SK-N-MC (cell line): Measurements from ENCODE around the gene RAB19.

ENCODE experiments used
- EZH2 ChIP-seq: fragments of 200-600 bp; sonication (generic); IDR thresholded peaks from one replicate; pipeline ENCODE4 v1.6.1; 2017; ENCODE audit warnings: antibody characterized with exemption
- POLR2AphosphoS5 ChIP-seq: IDR thresholded peaks from 2 replicates; pipeline ENCODE4 v1.6.1; 2012; ENCODE audit warnings: mild to moderate bottlenecking, low read depth, low read length, borderline replicate concordance

DNA sequence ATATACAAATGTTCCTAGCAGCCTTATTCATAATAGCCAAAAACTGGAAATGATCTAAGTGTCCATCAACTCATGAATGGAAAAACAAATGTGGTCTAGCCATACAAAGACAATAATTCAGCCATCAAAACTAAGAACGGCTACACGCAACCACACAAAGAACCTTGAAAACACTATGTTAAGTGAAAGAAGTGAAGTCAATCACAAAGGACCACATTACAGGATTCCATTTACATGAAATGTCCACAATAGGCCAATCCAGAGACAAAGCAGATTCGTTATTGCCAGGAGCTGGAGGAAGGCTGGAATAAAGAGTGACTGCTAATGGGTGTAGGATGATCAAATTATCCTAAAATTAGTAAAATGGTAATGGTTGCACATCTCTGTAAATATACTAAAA, 54.3 kb downstream of the RAB19 start:
- TF ChIP-seq POLR2AphosphoS5, result no peak
- no peak for TF ChIP-seq EZH2
